Activated naive CD8-positive, alpha-beta T cell treated with anti-CD3 and anti-CD28 coated beads for 36 hours (primary cell): ENCODE data around the gene BMP4. TPM values are rescaled to one million over a fixed set of nuclear protein-coding genes. Genes with fewer than 3 reads are reported as not detected.

Experiments
- DNase-seq: peaks from one replicate; pipeline ENCODE4 v3.0.0; 2021
- H3K27ac Mint-ChIP-seq: one replicate; pipeline ENCODE4 v1.8.0; 2022; ENCODE audit warnings: mild to moderate bottlenecking, moderate library complexity, mixed read lengths
- H3K27me3 Mint-ChIP-seq: one replicate; pipeline ENCODE4 v1.8.0; 2022; ENCODE audit warnings: mild to moderate bottlenecking, mixed read lengths
- H3K36me3 Mint-ChIP-seq: one replicate; pipeline ENCODE4 v1.8.0; 2021; ENCODE audit warnings: mild to moderate bottlenecking, mixed read lengths
- H3K4me1 Mint-ChIP-seq: one replicate; pipeline ENCODE4 v1.8.0; 2021; ENCODE audit warnings: mixed read lengths
- H3K4me3 Mint-ChIP-seq: one replicate; pipeline ENCODE4 v1.8.0; 2022; ENCODE audit warnings: mild to moderate bottlenecking, moderate library complexity, mixed read lengths
- H3K9me3 Mint-ChIP-seq: one replicate; pipeline ENCODE4 v1.8.0; 2022; ENCODE audit warnings: mixed read lengths
- total RNA-seq, 2 experiments: library from RNA; stranded (reverse); gene quantifications; one replicate each; pipeline ENCODE4 v1.2.3, GENCODE V29; 2021

Gene BMP4
- total RNA-seq, 2 experiments from 2014 or later = not detected

- H3K27me3 Mint-ChIP-seq = peaks cover 20% of the 10 kb centered on the region
- H3K36me3 Mint-ChIP-seq = no peaks in the 10 kb centered on the region
- no peaks in the 10 kb centered on the region for H3K9me3 Mint-ChIP-seq
- H3K4me3 Mint-ChIP-seq = no peak overlapping the region
- no peak for DNase-seq
- H3K27ac Mint-ChIP-seq = no peak overlapping the region
- no peaks in the 10 kb centered on the region for H3K4me1 Mint-ChIP-seq
Measured at GRCh38 chr14:53900499-53900898, 56.1 kb downstream of the BMP4 start.
